Stimulated activated CD8-positive, alpha-beta memory T cell treated with anti-CD3 and anti-CD28 coated beads, Interleukin-4, amount 100 ng/mL, for 48 hours (primary cell): ENCODE results near the gene CYGB.
A peak's percentile ranks its signal among the peaks of the same experiment; 100 is the strongest.

Source experiments
- DNase-seq: peaks from one replicate; pipeline ENCODE4 v3.0.0-alpha.2; 2020

CYGB gene

DNA sequence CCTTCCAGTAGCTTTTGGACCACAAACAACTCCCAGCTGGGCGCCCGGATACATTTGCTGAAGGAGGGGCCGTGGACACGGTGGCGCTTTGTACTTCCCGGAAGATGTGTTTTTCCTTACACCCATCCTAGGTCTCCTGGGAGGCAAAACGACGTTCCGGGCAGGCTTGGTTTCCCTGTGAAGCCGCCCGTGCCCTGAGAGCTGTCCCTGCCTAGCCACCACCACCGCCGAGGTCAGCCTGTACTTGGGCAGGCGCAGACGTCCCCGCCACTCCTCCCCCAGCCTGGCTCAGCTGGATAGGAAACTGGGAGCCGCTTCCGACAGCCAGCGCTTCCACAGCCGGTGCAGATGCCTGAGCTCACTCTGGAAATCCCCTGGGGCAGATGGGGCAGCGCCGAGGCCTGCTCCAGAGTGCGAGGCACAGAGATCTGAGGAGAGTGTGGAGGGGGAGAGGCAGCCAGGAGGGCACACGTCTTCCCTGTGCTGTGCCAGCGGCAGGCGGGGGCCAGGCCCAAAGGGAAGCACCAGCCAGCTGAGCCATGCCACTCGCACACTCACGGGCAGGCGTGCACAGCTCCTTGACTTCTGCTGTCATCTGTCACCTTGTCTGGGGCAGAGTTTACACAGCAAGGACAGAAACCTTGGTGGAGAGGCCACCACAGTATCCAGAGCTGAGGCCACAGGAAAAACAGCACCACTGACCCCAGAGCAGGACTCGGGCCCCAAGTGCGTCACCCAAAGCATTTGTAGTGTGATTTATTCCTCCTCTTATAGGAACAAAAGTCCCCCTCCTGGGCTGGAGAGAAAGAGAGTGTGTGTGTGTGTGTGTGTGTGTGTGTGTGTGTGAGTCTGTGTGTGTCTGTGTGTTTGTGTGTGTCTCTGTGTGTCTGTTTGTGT, 39.3 kb downstream of the CYGB start:
- DNase-seq = no peak

DNA sequence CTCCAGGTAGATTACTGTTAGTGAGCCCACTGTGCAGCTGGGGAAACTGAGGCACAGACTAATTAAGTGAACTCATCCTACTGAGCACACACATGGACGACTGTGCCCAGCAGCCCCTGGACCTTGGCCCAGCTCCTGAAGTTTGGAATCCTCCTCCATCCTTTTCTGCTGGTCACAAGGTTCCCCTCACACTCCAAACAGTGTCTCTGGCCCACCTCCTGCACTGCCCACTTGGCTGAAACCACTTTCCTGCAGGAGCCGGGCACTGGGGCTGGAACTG, 39.9 kb downstream of the CYGB start:
- DNase-seq = no peak

DNA sequence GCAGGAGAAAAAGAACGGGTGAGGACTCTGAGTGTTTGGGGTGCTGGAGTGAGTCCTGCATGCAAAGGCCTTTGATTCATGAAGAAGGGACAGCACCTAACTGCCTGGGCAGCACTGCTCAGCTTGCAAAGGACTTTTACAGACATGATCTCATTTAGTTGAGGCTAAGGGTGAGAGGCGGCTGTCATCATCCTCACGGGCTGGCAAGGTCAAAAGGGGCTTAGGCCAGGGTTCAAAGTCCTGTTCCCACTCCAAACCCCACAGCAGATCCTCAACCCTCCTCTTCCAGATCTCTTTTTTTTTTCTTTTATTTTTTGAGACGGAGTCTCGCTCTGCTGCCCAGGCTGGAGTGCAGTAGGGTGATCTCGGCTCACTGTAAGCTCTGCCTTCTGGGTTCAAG, 41.0 kb downstream of the CYGB start:
- no peak for DNase-seq

DNA sequence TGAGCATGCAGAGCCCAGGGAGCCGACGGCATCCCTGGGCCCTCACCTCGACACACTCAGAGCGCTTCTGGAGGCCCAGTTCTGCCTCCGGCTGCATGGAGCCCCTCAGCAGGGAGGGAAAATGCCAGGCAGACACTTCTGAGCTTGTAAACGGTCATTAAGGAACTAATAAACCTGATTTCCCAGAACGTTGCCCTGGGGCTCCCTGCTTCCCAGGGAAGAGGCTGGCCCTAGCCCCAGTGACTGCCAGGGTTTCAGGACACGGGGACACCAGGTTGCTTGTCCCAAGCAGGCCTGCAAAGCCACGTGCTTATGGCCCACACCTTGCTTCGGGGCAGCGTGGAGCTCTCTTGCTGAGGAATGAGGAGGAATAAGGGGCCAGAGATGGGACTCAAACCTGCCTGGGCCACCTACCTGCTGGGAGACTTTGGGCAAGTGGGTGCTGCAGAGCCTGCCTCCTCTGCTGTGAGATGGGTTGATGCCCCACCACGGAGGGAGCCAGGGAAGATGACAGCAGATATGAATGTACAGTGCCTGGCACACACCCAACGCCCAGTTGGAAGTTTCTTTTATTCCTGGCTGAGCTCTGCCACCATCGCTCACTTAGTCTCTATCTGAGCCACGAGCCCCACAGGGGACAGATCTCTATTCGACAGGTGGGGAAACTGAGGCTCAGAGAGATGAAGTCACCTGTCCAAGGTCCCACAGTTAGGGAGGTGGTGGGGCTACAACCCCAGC, 41.7 kb downstream of the CYGB start:
- no peak for DNase-seq

DNA sequence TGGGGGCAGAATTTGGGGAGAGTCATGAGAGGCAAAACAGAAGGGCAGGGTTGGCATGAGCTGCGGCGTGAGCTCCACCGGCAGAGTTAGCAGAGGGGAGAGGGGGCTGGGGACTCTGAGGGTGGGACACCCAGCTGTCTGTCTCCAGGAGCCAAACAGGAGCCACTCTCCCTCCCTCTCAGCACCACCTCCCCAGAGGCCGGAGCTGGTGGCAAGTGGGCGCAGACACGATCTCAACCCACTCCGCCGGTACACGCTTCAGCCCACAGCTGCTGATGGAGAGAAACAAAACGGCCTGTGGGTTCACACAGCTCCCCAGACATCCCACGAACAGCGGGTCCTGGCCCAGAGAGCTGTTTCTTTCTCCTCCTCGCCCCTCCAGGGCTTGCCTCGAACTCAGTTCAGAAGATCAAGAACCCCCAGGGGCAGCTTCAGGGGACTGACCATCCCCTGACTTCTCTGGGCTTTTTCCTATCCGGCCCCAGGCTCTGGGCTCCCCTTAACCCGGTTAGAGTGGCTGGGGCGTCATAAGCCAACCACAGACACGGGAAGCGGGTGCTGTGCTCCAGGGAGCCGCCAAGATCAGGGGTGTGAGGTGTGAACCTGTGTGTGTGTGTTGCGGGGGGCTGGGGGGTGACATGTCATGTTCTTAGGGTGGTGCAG, 43.9 kb downstream of the CYGB start:
- DNase-seq = peak; percentile 45

DNA sequence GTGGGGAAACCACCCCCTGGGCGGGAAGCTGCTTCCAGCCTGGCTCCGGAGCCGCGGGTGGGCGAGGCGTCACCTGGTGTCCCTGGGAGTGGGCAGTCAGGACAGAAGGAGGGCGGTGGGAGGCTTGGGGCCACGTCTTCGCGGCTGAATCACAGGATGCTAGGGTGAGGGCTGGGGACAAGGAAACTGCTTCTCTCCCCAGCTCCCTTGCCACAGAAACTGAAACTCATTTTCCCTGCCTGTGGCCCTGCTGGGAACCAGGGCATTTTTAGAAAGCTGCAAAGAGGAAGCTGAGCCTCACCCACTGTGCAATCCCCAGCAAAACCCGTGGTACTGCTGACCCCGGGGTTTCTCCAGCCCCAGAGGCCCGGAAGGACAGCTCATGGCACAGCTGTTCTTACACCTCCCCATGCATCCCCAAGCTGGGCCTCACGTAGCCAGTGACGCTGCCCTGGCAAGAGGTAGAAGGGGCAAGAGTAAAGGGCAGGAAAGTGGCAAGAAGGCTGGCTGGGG, 44.5 kb downstream of the CYGB start:
- DNase-seq = peak; percentile 69

DNA sequence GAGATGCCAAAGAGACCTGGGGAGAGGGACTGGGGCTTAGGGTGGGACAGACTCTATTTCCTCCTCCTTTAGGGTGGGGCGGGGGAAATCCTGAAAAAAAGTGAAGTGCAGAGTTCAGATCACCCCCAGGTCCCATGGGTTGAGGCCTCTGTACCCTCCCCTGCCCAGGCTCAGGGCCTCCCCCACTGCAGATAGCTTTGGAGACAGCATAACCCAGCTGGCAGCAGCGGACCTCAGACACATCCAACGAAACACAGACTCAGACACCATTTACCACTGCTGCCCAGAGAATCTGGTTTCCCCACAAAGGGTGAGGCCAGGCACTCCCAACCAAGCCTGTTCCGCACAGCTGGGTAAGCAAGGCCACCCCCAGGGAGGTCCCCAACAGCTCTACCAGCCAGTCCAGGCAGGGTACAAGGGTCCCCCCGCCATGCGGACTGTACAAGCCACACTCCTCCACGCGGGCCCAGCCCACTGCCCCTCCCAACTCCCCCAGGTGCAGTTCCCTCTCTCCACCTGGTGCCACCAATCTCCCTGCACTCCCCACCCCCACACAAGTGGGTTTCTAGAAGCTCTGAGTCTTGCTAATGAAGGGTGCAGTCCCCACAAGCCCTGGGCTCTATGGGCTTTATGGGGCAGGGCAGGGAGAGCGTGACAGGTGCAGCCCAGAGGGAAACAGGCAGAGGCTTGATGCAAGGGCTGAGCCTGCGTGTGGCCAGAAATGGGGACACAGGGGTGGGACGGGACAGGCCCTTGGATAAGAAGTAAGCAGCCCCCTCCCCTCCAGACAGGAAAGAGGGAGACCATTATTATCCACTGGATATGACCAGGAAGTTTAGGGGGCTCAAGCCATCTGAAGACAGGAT, 45.2 kb downstream of the CYGB start:
- DNase-seq = peak; percentile 44

DNA sequence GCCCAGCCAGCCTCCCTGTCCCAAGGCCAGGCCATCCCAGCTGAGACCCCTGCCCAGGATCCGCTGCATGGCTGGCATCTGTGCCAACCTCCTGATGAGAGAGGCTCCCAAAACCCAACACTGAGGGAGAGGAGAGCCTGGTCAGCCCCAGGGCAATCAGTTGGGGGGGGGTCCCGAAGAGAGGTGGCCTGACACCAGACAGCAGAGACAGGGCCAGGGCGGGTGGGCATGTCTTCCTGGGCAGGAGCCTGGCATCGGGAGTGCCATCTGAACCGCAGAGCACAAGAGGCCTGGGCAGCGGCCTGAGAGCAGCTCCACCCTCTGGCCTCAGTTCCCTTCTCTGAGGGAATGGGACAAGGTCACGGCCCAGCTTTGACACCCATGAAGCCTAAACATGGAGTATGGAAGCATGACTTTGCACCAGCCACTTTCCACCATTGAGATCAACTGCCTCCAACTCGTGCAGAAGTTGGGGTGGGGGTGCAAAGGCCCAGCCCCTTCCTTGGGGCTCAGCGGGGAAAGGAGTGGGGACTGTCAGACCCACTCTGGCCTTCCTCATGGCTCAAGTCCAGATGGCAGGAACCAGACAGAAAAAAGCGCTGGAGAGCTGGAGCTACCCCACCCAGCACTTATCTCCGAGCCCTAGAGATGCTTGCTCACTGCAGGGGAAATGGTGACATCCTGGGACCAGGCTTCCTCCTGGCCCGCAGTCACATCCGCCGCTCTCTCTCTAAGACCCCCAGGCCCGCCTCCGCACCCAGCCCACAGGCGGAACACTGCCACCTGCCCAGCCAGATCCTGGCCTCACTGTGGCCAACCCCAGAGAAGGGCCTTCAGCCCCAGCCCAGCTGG, 46.0 kb downstream of the CYGB start:
- DNase-seq = no peak

DNA sequence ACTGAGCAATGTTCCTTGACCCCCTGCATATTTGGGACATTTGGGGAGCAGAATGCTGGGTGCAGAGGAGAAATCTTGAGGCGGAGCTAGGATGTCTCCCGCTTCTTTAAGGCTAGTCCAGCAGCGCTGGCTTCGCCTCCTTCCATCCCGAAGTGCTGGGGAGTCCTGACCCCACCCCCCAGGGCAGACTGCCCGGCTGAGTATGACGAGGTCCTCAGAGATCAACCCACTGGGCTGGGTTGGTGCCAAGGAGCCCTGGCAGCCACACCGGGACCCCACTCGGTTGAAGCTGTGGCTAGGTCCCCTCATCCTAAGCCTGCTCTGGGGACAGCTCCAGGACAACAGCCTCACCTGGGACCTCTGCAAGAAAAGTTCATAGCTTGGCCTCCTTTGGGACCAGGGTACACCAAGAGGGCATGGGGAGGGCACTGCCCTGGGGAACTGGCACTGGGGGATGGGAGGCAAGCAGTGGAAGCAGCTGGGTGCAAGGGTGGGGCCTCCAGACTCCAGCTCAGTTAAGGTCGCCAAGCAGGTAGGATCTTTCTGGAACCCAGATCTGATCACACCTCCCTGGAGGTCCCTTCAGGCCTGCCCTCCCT, 47.3 kb downstream of the CYGB start:
- no peak for DNase-seq

DNA sequence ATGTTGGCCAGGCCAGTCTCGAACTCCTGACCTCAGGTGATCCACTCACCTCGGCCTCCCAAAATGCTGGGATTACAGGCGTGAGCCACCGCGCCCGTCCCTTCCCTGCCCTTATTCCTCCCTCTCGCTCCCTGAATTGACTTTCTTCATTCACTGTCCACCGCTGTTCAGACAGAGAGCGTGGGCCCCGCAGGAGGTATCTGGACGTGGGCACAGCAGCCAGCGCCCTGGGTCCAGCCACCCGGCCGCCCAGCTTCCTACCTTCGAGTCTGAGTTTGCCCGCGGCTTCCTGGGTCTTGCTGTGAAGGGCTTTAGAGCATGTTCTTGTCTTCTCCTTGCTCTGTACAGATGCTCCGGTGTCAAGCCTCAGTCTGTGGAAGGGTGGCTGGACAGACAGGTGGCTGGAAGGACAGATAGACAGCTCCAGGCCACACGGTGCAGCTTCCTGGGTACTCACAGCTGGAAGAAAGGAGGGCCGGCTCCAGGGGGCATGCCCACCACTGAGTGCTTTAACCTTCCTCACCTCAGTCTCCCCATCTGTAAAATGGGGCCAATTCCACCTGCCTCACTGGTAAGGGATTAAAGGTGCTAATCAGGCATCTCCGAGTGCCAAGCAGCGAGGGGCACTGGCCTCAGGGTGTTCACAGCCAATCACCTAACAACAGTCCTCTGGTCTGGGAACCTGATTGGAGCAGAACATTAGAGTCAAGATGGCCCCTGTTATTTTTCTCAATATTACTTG, 49.9 kb downstream of the CYGB start:
- DNase-seq = no peak

DNA sequence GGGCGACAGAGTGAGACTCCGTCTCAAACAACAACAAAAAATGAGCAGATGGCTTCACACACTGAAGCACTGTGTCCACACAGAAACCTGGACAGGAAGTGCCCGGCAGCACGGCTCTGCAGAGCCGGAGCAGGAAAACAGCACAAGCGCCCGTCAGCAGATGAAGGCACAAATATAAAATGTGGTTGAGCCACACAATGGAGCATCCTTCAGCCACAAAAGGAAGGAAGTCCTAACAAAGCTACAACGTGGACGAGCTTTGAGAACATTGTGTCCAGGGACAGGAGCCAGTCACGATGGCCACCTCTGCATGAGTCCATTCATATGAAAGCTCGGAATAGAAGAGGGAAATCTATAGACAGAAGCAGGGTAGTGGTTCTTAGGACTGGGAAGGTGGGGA, 51.9 kb downstream of the CYGB start:
- DNase-seq = no peak

DNA sequence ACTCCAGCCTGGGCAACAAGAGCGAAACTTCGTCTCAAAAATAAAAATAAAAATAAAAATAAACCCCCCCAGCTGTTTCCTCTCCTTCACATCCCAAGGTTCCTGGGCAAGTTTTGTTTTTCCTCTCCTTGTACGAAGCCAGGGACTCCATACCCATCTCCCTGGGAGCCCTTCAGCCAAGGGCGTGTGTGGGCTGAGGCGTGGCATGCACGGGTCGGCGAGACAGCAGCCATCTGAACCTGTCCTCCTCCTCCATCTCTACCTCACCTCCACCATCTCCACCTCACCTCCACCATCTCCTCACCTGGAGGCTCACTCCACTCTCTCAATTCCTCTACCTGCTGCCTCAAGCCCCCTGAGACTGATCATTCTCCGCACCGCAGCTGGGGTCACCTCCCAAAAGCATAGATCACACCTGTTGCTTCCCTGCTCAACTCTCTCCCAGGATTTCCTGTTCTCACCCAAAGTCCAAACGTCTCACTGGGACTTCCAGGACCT, 53.2 kb downstream of the CYGB start:
- DNase-seq = no peak

DNA sequence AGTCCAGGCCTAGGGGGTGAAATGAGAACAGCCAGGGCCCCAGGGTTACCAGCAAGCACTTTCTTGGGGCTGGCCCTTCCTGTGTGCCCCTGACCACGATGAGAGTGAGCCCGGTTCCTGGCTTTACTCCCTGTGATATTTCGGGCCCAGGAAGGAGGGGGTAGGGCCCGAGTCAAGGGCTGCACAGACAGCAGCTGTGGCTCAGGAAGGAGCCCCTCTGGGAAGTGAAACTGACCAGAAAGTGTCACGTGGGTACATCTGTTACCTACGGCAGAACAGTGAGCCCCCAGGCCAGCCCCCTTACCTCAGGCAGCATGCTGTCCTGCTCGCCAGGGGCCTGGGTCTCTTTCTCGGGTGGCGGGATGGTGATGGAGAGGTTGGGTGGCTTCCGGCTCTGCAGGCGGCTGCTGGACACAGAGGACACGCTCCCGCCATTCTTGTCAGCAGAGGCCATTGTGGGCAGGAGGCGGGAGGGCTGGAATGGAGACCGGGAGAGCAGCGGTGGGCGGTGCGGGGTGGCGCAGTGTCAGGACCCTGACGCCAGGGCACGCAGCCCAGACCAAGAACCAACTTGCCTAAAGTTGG, 56.3 kb downstream of the CYGB start:
- no peak for DNase-seq

DNA sequence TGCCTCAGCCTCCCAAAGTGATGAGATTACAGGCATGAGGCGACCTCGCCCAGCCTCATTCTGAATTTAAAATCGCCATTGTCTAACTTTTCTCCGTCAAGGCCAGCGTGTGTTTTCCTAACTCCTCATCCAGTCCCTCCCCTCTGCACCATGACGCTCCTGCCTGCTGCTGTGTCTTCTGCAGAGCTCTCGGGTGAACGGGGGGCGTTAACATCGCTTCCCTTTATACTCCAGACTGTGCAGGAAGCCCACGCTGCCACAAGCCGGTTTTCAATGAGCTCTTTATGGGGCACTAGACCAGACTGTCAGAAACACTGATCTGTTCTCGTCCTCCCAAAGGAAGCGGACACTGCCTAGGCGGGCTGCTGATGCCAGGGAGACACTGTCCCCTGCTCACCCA, 56.9 kb downstream of the CYGB start:
- DNase-seq = no peak

DNA sequence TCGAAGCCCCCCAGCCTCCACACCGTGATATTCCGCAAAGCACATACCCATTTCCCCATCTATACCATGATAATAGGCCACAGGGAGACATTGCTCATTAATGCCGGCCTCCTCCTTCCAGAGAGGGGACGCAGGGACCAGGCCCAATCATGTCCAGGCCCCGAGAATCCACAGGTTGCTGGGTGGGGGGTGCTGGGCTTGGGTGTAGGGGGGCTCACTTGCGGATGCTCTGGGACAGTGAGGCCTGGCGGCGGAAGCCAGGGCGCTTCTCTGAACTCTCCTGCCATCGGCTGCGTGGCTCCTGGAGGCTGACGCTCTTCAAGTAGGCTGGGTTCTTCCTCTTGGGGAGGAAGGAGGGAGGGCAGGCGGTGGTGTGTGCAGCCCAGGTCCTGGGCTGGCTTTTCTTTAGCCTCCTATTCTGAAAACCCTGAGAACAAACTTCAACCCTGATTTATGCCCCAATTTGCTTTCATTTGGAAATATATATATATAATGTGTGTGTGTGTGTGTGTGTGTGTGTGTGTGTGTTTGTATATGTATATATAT, 57.9 kb downstream of the CYGB start:
- DNase-seq = no peak

DNA sequence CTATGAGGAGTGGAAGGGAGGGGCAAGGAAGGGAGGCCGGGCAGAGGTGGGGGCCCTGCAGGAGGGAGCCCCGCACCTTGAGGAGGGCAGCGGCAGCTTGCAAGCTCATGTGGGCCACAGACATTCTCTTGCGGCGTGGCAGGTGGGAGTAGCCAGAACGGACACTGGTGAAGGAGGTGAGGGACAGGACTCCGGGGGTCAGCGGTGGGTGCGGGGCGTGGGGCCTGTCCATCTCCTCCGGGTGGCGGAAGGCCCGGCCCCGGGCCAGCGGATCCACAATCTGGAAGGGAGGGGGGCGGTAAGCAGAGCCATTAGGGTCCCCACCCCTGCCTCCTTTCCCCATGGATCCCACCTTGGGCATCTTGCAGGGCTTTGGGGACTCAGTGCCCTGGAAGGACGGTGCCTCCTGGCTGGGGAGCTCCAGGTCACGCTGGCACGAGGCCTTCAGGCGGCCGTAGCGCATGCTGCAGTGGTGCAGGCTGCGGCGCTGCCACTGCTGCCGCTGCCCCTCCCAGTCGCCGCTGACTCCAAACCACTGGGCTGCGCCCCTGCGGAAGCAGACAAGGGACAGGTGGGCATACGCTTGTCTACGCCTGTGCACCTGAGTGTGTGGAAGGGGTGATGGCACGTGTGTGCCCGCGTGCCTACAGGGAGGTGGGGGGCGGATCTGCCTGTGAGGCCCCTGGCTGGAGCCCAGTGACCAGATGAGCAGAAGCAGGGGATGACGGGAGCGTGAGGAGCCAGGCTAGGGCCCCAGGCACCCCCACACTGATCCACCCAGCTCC, 58.6 kb downstream of the CYGB start:
- no peak for DNase-seq

DNA sequence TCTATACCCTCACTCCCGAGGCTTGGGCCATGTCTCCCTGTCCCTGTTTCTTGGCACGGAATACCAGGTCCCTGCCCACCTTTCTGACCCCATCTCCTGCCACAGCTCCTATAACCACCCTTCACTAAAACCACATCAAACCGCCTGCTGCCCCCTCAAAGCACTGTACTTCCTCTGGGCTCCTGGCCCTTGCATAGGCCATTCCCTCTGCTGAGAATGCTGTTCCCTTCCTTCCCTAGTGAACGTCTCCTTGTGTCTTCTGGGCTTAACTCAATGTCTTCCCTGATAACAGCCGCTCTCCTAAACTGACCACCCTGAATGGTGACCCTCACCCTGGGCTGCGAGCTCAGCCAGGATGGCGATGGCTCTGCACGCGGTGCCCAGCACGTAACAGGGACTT, 59.4 kb downstream of the CYGB start:
- no peak for DNase-seq

DNA sequence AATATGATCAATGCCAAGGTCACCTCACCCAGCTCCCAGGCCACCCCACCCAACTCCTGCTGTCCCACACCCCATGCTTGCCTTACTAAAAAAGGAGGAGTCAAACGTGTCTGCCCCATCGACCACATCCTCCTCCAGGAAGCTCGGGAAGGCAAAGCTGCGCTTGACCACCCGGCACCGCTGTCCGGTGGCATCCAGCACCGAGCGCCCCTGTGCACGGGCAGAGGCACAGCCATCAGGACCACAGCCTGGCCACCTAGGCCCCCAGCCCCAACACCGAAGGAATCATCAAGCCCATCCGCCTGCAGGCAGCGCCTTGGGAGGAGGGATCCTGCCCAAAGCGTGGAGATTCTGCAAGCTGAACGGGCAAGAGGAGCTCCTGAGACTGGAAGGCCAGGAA, 59.9 kb downstream of the CYGB start:
- DNase-seq = no peak
